ENCODE data around the gene TMSB4X. TPM values are rescaled to one million over a fixed set of nuclear protein-coding genes. Genes with fewer than 3 reads are reported as not detected.

The TMSB4X gene
- total RNA-seq, 2 experiments from 2014 or later = 2,827 to 3,263 TPM

Other genes starting within 250 kb of the TMSB4X start
- gene PRPS2, start 183.7 kb upstream of the TMSB4X start, total RNA-seq = 10 to 100 TPM; 98.9 to 99.5 TPM
- not detected for gene TLR7, start 108.0 kb upstream of the TMSB4X start, total RNA-seq
- not detected for gene TLR8, start 68.5 kb upstream of the TMSB4X start, total RNA-seq
- not detected for gene FAM9C, start 69.5 kb downstream of the TMSB4X start, total RNA-seq

Data from activated CD8-positive, alpha-beta memory T cell treated with anti-CD3 and anti-CD28 coated beads for 36 hours (primary cell).